Effector memory CD4-positive, alpha-beta T cell (primary cell): Measurements from ENCODE around the gene PRELID3B.

Experiments used
- DNase-seq, 3 donors: peaks; one replicate each; pipeline ENCODE4 v3.0.0-alpha.2; 2020
- H3K27ac ChIP-seq: 2 replicates; pipeline ENCODE4 v1.7.0; 2013; ENCODE audit warnings: mild to moderate bottlenecking, low read length, moderate library complexity; ENCODE audit not compliant: insufficient read depth, poor library complexity, severe bottlenecking
- H3K27me3 ChIP-seq: replicated peaks from 2 replicates; pipeline ENCODE4 v1.7.0; 2013; ENCODE audit warnings: mild to moderate bottlenecking, low read length; ENCODE audit not compliant: insufficient read depth, control insufficient read depth, poor library complexity, severe bottlenecking
- H3K36me3 ChIP-seq: 2 replicates; pipeline ENCODE4 v1.7.0; 2013; ENCODE audit warnings: mild to moderate bottlenecking, low read length, moderate library complexity; ENCODE audit not compliant: control insufficient read depth, insufficient read depth
- H3K4me1 ChIP-seq: 2 replicates; pipeline ENCODE4 v1.7.0; 2013; ENCODE audit warnings: low read length, mild to moderate bottlenecking; ENCODE audit not compliant: control insufficient read depth, insufficient read depth, poor library complexity, severe bottlenecking
- H3K4me3 ChIP-seq: 2 replicates; pipeline ENCODE4 v1.7.0; 2013; ENCODE audit warnings: low read length, low read depth, mild to moderate bottlenecking; ENCODE audit not compliant: insufficient read depth, poor library complexity, severe bottlenecking
- H3K9me3 ChIP-seq: 2 replicates; pipeline ENCODE4 v1.7.0; 2013; ENCODE audit warnings: mild to moderate bottlenecking, low read length, moderate library complexity; ENCODE audit not compliant: control insufficient read depth

Gene PRELID3B

GRCh38 chr20:58986968-58987517 lies 55.5 kb downstream of the PRELID3B start:
- Histone ChIP-seq H3K36me3 (peaks cover 64% of the 10 kb centered on the region), H3K4me1 (peaks cover 14% of the 10 kb centered on the region), H3K27me3 (no peaks in the 10 kb centered on the region), H3K4me3 (no peak overlapping the region), H3K27ac (no peak overlapping the region), H3K9me3 (no peaks in the 10 kb centered on the region)
- DNase-seq: no peak

GRCh38 chr20:58986286-58986967 lies 56.2 kb downstream of the PRELID3B start:
- DNase-seq: no peak
- H3K27ac ChIP-seq: no peak overlapping the region

GRCh38 chr20:58985656-58986055 lies 56.9 kb downstream of the PRELID3B start:
- H3K4me1 ChIP-seq: peaks cover 17% of the 10 kb centered on the region
- DNase-seq: no peak
- H3K36me3 ChIP-seq: peaks cover 51% of the 10 kb centered on the region
- H3K9me3 ChIP-seq: no peaks in the 10 kb centered on the region
- H3K4me3 ChIP-seq: no peak overlapping the region
- no peaks in the 10 kb centered on the region for H3K27me3 ChIP-seq
- H3K27ac ChIP-seq: no peak overlapping the region

More at GRCh38 chr20:58986286-58986967, 56.2 kb downstream of the PRELID3B start:
- H3K27me3 ChIP-seq: no peaks in the 10 kb centered on the region
- H3K9me3 ChIP-seq: no peaks in the 10 kb centered on the region
- no peak overlapping the region for H3K4me3 ChIP-seq
- H3K36me3 ChIP-seq: peaks cover 59% of the 10 kb centered on the region
- H3K4me1 ChIP-seq: peaks cover 16% of the 10 kb centered on the region

GRCh38 chr20:58984691-58985090 lies 57.9 kb downstream of the PRELID3B start:
- H3K4me3 ChIP-seq: no peak overlapping the region
- H3K36me3 ChIP-seq: peaks cover 41% of the 10 kb centered on the region
- H3K9me3 ChIP-seq: no peaks in the 10 kb centered on the region
- no peak for DNase-seq
- H3K27ac ChIP-seq: no peak overlapping the region
- H3K4me1 ChIP-seq: peaks cover 20% of the 10 kb centered on the region
- no peaks in the 10 kb centered on the region for H3K27me3 ChIP-seq
